Progenitor cell of endocrine pancreas (in vitro differentiated cells): ENCODE results near the gene CYP2C18. TPM values are rescaled to one million over a fixed set of nuclear protein-coding genes. Genes with fewer than 3 reads are reported as not detected.
A peak's percentile ranks its signal among the peaks of the same experiment; 100 is the strongest.
"Not testable (repeated sequence)": the region's sequence is repeated elsewhere in the genome, so short reads cannot be mapped to it uniquely, and the experiment has no call there.

Experiments
- DNase-seq: peaks from one replicate; pipeline ENCODE4 v3.0.0; 2021; ENCODE audit warnings: low spot score; ENCODE audit not compliant: unreplicated experiment
- H3K27ac Mint-ChIP-seq: 2 replicates; pipeline ENCODE4 v1.8.0; 2021; ENCODE audit warnings: mild to moderate bottlenecking, moderate library complexity, mixed read lengths
- H3K27me3 Mint-ChIP-seq: 2 replicates; pipeline ENCODE4 v1.8.0; 2021; ENCODE audit warnings: mixed read lengths
- H3K36me3 Mint-ChIP-seq: 2 replicates; pipeline ENCODE4 v1.8.0; 2022; ENCODE audit warnings: mixed read lengths; ENCODE audit not compliant: insufficient read depth
- H3K4me1 Mint-ChIP-seq: 2 replicates; pipeline ENCODE4 v1.8.0; 2021; ENCODE audit warnings: low read depth, mixed read lengths
- H3K4me3 Mint-ChIP-seq: 2 replicates; pipeline ENCODE4 v1.8.0; 2021; ENCODE audit warnings: low read depth, mild to moderate bottlenecking, moderate library complexity, mixed read lengths
- H3K9me3 Mint-ChIP-seq: 2 replicates; pipeline ENCODE4 v1.8.0; 2021; ENCODE audit warnings: low read depth, mixed read lengths
- CTCF ChIP-seq: fragments of 200-600 bp; sonication (generic); IDR thresholded peaks from one replicate; pipeline ENCODE4 v1.5.0; 2021; ENCODE audit warnings: antibody characterized with exemption, mild to moderate bottlenecking; ENCODE audit not compliant: unreplicated experiment
- total RNA-seq: library from RNA; stranded (reverse); gene quantifications from 2 replicates; pipeline ENCODE4 v1.2.1, GENCODE V29; 2021

CYP2C18 gene
- total RNA-seq, 1 donor from 2014 or later = not detected

- H3K27ac Mint-ChIP-seq = no peak overlapping the region
- no peaks in the 10 kb centered on the region for H3K9me3 Mint-ChIP-seq
- TF ChIP-seq CTCF = no peak
- H3K4me1 Mint-ChIP-seq = peaks cover 13% of the 10 kb centered on the region
- H3K27me3 Mint-ChIP-seq = no peaks in the 10 kb centered on the region
- no peak for DNase-seq
- H3K36me3 Mint-ChIP-seq = no peaks in the 10 kb centered on the region
- H3K4me3 Mint-ChIP-seq = no peak overlapping the region
These were observed 7.0 kb upstream of the CYP2C18 start for GRCh38 chr10:94676496-94676895.

DNA sequence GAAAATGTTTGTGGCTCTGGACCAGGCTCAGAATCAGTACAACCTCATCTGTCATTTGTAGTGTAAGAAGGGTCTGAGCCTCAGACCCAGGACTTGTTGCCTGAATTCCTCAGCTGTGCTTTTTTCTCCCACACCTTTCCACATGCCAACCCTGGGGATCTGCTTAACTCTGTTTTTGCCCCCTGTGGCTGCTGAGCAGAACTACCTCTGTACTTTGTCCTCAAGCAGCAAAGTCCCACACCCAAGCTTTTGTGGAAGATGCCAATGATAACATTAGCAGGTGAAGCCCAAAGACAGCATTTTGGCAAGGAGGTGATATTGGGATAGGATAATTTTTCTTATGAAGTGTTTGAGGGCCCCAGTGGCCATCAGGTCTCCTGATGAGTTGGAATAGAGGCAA is 5.8 kb upstream of the CYP2C18 start:
- H3K4me3 Mint-ChIP-seq = no peak overlapping the region

GRCh38 chr10:94678475-94678874 is 5.1 kb upstream of the CYP2C18 start:
- TF ChIP-seq CTCF = no peak
- no peaks in the 10 kb centered on the region for H3K36me3 Mint-ChIP-seq
- no peaks in the 10 kb centered on the region for H3K9me3 Mint-ChIP-seq
- no peak for DNase-seq
- H3K4me1 Mint-ChIP-seq = peaks cover 24% of the 10 kb centered on the region
- H3K27ac Mint-ChIP-seq = no peak overlapping the region
- H3K27me3 Mint-ChIP-seq = no peaks in the 10 kb centered on the region
- no peak overlapping the region for H3K4me3 Mint-ChIP-seq

More for the DNA sequence above, 5.8 kb upstream of the CYP2C18 start:
- TF ChIP-seq CTCF = peak; percentile 57
- no peak for DNase-seq
- no peaks in the 10 kb centered on the region for H3K9me3 Mint-ChIP-seq
- no peak overlapping the region for H3K27ac Mint-ChIP-seq
- H3K36me3 Mint-ChIP-seq = no peaks in the 10 kb centered on the region
- no peaks in the 10 kb centered on the region for H3K27me3 Mint-ChIP-seq
- peaks cover 19% of the 10 kb centered on the region for H3K4me1 Mint-ChIP-seq

GRCh38 chr10:94680544-94680943 is 3.0 kb upstream of the CYP2C18 start:
- H3K27ac Mint-ChIP-seq = no peak overlapping the region
- peaks cover 4% of the 10 kb centered on the region for H3K9me3 Mint-ChIP-seq
- DNase-seq = no peak
- peaks cover 24% of the 10 kb centered on the region for H3K4me1 Mint-ChIP-seq
- H3K36me3 Mint-ChIP-seq = no peaks in the 10 kb centered on the region
- H3K4me3 Mint-ChIP-seq = no peak overlapping the region
- H3K27me3 Mint-ChIP-seq = no peaks in the 10 kb centered on the region
- TF ChIP-seq CTCF = no peak

DNA sequence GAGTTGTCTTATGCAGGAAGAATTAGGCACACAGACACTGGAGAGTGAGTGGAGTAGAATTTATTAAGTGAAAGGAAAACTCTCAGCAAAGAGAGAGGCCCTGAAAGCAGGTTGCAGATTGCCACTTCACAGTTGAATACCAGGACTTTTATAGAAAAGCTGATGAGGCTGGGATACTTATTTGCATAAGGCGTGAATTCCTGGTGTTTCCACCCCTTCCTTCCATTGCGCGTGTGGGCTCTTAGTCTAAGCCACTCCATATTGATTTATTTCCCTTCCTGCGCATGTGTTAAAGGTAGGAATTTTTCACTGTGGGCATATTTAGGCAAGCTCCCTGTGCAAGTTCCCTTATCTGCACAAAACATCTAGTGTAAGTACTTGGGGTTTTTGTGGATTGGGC is 893 bp upstream of the CYP2C18 start:
- not testable (repeated sequence) for H3K4me3 Mint-ChIP-seq, H3K9me3 Mint-ChIP-seq, DNase-seq, H3K36me3 Mint-ChIP-seq, H3K27me3 Mint-ChIP-seq
- Mint-ChIP-seq H3K27ac (peak overlapping the region; percentile 22), H3K4me1 (peaks cover 20% of the 10 kb centered on the region)

DNA sequence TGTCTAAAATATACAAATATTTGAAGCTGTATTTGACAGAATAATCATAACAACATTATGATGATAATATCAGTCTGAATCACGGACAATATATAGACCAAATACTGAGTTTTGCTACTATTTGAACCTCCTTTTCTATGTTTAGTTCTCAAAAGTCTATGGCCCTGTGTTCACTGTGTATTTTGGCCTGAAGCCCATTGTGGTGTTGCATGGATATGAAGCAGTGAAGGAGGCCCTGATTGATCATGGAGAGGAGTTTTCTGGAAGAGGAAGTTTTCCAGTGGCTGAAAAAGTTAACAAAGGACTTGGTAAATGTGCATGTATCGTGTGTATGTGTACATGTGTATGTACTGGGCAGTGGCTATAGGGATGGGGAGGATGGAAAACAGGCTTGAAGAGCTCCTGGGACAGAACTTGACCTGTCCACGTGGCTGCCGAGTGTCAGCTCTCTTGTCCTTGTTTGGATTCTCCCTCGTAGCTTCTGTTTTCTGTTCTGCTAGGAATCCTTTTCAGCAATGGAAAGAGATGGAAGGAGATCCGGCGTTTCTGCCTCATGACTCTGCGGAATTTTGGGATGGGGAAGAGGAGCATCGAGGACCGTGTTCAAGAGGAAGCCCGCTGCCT is 4.2 kb downstream of the CYP2C18 start:
- Mint-ChIP-seq H3K4me3 (no peak overlapping the region), H3K36me3 (no peaks in the 10 kb centered on the region), H3K27ac (no peak overlapping the region), H3K4me1 (peaks cover 4% of the 10 kb centered on the region), H3K27me3 (no peaks in the 10 kb centered on the region), H3K9me3 (peaks cover 8% of the 10 kb centered on the region)
- no peak for DNase-seq
- no peak for TF ChIP-seq CTCF
